CD8-positive, alpha-beta memory T cell (primary cell): Measurements from ENCODE around the gene PRR7. TPM values are rescaled to one million over a fixed set of nuclear protein-coding genes. Genes with fewer than 3 reads are reported as not detected.
"Not testable (repeated sequence)": the region's sequence is repeated elsewhere in the genome, so short reads cannot be mapped to it uniquely, and the experiment has no call there.

Experiments
- CTCF ChIA-PET: fragments of 350-600 bp; sonication (Branson Sonifier 250); formaldehyde crosslinking; loops from one replicate; lab custom pipeline; 2021; ENCODE audit warnings: antibody characterized with exemption; lab: Charles Lee
- POLR2A ChIA-PET: fragments of 350-600 bp; sonication (Branson Sonifier 250); formaldehyde crosslinking; loops from one replicate; lab custom pipeline; 2021; ENCODE audit warnings: antibody characterized with exemption; lab: Charles Lee
- DNase-seq, 5 donors: peaks; one replicate each; pipeline versions ENCODE4 v3.0.0 to v3.0.0-alpha.2; 2020 to 2022; ENCODE audit warnings: mixed read lengths in 1 of 5
- H3K27ac ChIP-seq: one replicate; pipeline ENCODE4 v1.7.0; 2013; ENCODE audit warnings: low read depth, mild to moderate bottlenecking, low read length, moderate library complexity
- H3K27me3 ChIP-seq: 2 replicates; pipeline ENCODE4 v1.7.0; 2013; ENCODE audit warnings: low read length, mild to moderate bottlenecking; ENCODE audit not compliant: insufficient read depth, poor library complexity, severe bottlenecking
- H3K36me3 ChIP-seq: 2 replicates; pipeline ENCODE4 v1.7.0; 2013; ENCODE audit warnings: mild to moderate bottlenecking, low read length, moderate library complexity; ENCODE audit not compliant: insufficient read depth
- H3K4me1 ChIP-seq: 2 replicates; pipeline ENCODE4 v1.7.0; 2013; ENCODE audit warnings: mild to moderate bottlenecking, low read length, moderate library complexity; ENCODE audit not compliant: insufficient read depth
- H3K4me3 ChIP-seq: 2 replicates; pipeline ENCODE4 v1.7.0; 2013; ENCODE audit warnings: mild to moderate bottlenecking, low read length
- H3K9me3 ChIP-seq: 2 replicates; pipeline ENCODE4 v1.7.0; 2013; ENCODE audit warnings: mild to moderate bottlenecking, low read length
- H3K27ac Mint-ChIP-seq, 8 donors: one replicate each; pipeline ENCODE4 v1.8.0; 2020 to 2021; ENCODE audit warnings: mixed read lengths in 8 of 8, mild to moderate bottlenecking in 6 of 8, inconsistent platforms in 3 of 8, moderate library complexity in 3 of 8
- H3K27me3 Mint-ChIP-seq, 2 donors: one replicate each; pipeline ENCODE4 v1.8.0; 2020 to 2021; ENCODE audit warnings: mixed read lengths in 2 of 2, mild to moderate bottlenecking in 1 of 2, moderate library complexity in 1 of 2
- H3K36me3 Mint-ChIP-seq, 3 donors: one replicate each; pipeline ENCODE4 v1.8.0; 2020 to 2021; ENCODE audit warnings: mixed read lengths in 3 of 3, inconsistent platforms in 1 of 3, mild to moderate bottlenecking in 1 of 3
- H3K4me1 Mint-ChIP-seq, 3 donors: one replicate each; pipeline ENCODE4 v1.8.0; 2020 to 2021; ENCODE audit warnings: mixed read lengths in 3 of 3, inconsistent platforms in 1 of 3, mild to moderate bottlenecking in 1 of 3
- H3K4me3 Mint-ChIP-seq, 7 donors: one replicate each; pipeline ENCODE4 v1.8.0; 2020 to 2021; ENCODE audit warnings: mixed read lengths in 7 of 7, mild to moderate bottlenecking in 6 of 7, moderate library complexity in 4 of 7, inconsistent platforms in 2 of 7
- H3K9me3 Mint-ChIP-seq, 5 donors: one replicate each; pipeline ENCODE4 v1.8.0; 2020 to 2022; ENCODE audit warnings: mixed read lengths in 5 of 5, mild to moderate bottlenecking in 3 of 5, moderate library complexity in 2 of 5, inconsistent platforms in 1 of 5
- polyA plus RNA-seq: library from polyadenylated mRNA; unstranded; fragments of 300-500 nt; fragmentation: Illumina TruSeq; gene quantifications from one replicate; pipeline ENCODE4 v1.2.3, GENCODE V29; 2021
- total RNA-seq, 2 experiments: library from RNA; stranded (reverse); gene quantifications; one replicate each; pipeline ENCODE4 v1.2.3, GENCODE V29; 2021

The PRR7 gene
- total and polyA plus RNA-seq, 3 experiments from 2014 or later, result 14.7 to 22.1 (median 15.3) TPM

GRCh38 chr5:177412603-177413233 lies 33.9 kb upstream of the PRR7 start:
- H3K4me1 Mint-ChIP-seq, result peaks cover 25 to 58% (median 49%) of the 10 kb centered on the region in 3 donors
- POLR2A ChIA-PET, result interaction anchor here (0.7 to 1.7 kb wide), 5 partner anchors 9 to 23 kb away, joined by 3 to 10 read pairs (median 6); partner anchors contain the start of gene GRK6
- Histone ChIP-seq H3K27ac (peak overlapping the region; percentile 12), H3K4me3 (peak overlapping the region; percentile 41), H3K9me3 (no peaks in the 10 kb centered on the region), H3K36me3 (no peaks in the 10 kb centered on the region), H3K27me3 (no peaks in the 10 kb centered on the region), H3K4me1 (peaks cover 43% of the 10 kb centered on the region)
- peak overlapping the region; percentile 61 to 83 (median 74) for H3K4me3 Mint-ChIP-seq
- no peaks in the 10 kb centered on the region for H3K9me3 Mint-ChIP-seq
- CTCF ChIA-PET, result interaction anchor here (0.7 to 7.6 kb wide), 10 partner anchors 8 to 94 kb away, joined by 3 to 90 read pairs (median 3); no protein-coding TSS in a partner anchor
- H3K27me3 Mint-ChIP-seq, result no peaks in the 10 kb centered on the region
- no peaks in the 10 kb centered on the region for H3K36me3 Mint-ChIP-seq
- peak in 1 of 5 donors; percentile 56 for DNase-seq
- H3K27ac Mint-ChIP-seq, result peak overlapping the region; percentile 77 to 93 (median 90)

- Histone ChIP-seq H3K4me3 (no peak overlapping the region), H3K27me3 (no peaks in the 10 kb centered on the region), H3K9me3 (no peaks in the 10 kb centered on the region), H3K4me1 (peaks cover 43% of the 10 kb centered on the region), H3K36me3 (no peaks in the 10 kb centered on the region), H3K27ac (no peak overlapping the region)
- Mint-ChIP-seq H3K9me3 (no peaks in the 10 kb centered on the region), H3K27me3 (no peaks in the 10 kb centered on the region), H3K27ac (peak overlapping the region in 3 of 8 donors; percentile 17 to 54 (median 50)), H3K36me3 (no peaks in the 10 kb centered on the region), H3K4me3 (no peak overlapping the region), H3K4me1 (peaks cover 25 to 56% (median 49%) of the 10 kb centered on the region in 3 donors)
- ChIA-PET CTCF (interaction anchor here (0.6 to 7.6 kb wide), 10 partner anchors 10 to 105 kb away, joined by 3 to 90 read pairs (median 4); partner anchors contain the start of genes GRK6 and PDLIM7), POLR2A (interaction anchor here (1.0 to 1.7 kb wide), 2 partner anchors 11 to 12 kb away, joined by 3 to 7 read pairs; no protein-coding TSS in a partner anchor)
- no peak for DNase-seq
Measured at GRCh38 chr5:177414481-177414880, 32.1 kb upstream of the PRR7 start.

- not testable (repeated sequence) for H3K4me3 ChIP-seq, H3K27me3 Mint-ChIP-seq, H3K9me3 Mint-ChIP-seq, DNase-seq, H3K36me3 ChIP-seq, H3K27ac ChIP-seq, H3K27me3 ChIP-seq, H3K36me3 Mint-ChIP-seq, H3K4me3 Mint-ChIP-seq, H3K9me3 ChIP-seq
- Mint-ChIP-seq H3K4me1 (peaks cover 13 to 36% (median 33%) of the 10 kb centered on the region in 3 donors), H3K27ac (peak overlapping the region in 1 of 8 donors; percentile 43)
- peaks cover 25% of the 10 kb centered on the region for H3K4me1 ChIP-seq
- CTCF ChIA-PET, result interaction anchor here (7.6 kb wide), 1 partner anchor 13 kb away, joined by 90 read pairs; no protein-coding TSS in a partner anchor
- POLR2A ChIA-PET, result interaction anchor here (1.9 kb wide), 1 partner anchor 15 kb away, joined by 5 read pairs; no protein-coding TSS in a partner anchor
Measured at GRCh38 chr5:177417081-177417480, 29.5 kb upstream of the PRR7 start.

- Histone ChIP-seq H3K4me3 (no peak overlapping the region), H3K27me3 (no peaks in the 10 kb centered on the region), H3K36me3 (no peaks in the 10 kb centered on the region), H3K4me1 (peaks cover 15% of the 10 kb centered on the region), H3K9me3 (no peaks in the 10 kb centered on the region), H3K27ac (no peak overlapping the region)
- CTCF ChIA-PET, result interaction anchor here (1.5 to 7.6 kb wide), 4 partner anchors 15 to 30 kb away, joined by 3 to 90 read pairs (median 4); no protein-coding TSS in a partner anchor
- H3K4me3 Mint-ChIP-seq, result no peak overlapping the region
- no peaks in the 10 kb centered on the region for H3K36me3 Mint-ChIP-seq
- peaks cover 4 to 18% (median 17%) of the 10 kb centered on the region in 3 donors for H3K4me1 Mint-ChIP-seq
- H3K27ac Mint-ChIP-seq, result no peak overlapping the region
- no peaks in the 10 kb centered on the region for H3K9me3 Mint-ChIP-seq
- no peak for DNase-seq
- POLR2A ChIA-PET, result no interaction called here
- no peaks in the 10 kb centered on the region for H3K27me3 Mint-ChIP-seq
Measured at GRCh38 chr5:177419046-177419445, 27.6 kb upstream of the PRR7 start.

GRCh38 chr5:177420472-177420871 lies 26.1 kb upstream of the PRR7 start:
- Mint-ChIP-seq H3K4me1 (peaks cover 6 to 22% (median 13%) of the 10 kb centered on the region in 3 donors), H3K27ac (peak overlapping the region in 1 of 8 donors; percentile 7)
- not testable (repeated sequence) for H3K9me3 ChIP-seq, H3K4me3 ChIP-seq, H3K27ac ChIP-seq, H3K36me3 Mint-ChIP-seq, DNase-seq, H3K27me3 ChIP-seq, H3K4me3 Mint-ChIP-seq, H3K27me3 Mint-ChIP-seq, H3K36me3 ChIP-seq, H3K9me3 Mint-ChIP-seq
- CTCF ChIA-PET, result interaction anchor here (1.6 to 14.5 kb wide), 2 partner anchors 16 to 30 kb away, joined by 4 to 270 read pairs; partner anchors contain the start of gene PFN3
- peaks cover 20% of the 10 kb centered on the region for H3K4me1 ChIP-seq
- POLR2A ChIA-PET, result interaction anchor here (1.5 kb wide), 1 partner anchor 11 kb away, joined by 3 read pairs; no protein-coding TSS in a partner anchor

GRCh38 chr5:177421062-177421798 lies 25.4 kb upstream of the PRR7 start:
- Histone ChIP-seq H3K27me3 (no peaks in the 10 kb centered on the region), H3K27ac (no peak overlapping the region), H3K9me3 (no peaks in the 10 kb centered on the region), H3K4me3 (no peak overlapping the region), H3K36me3 (no peaks in the 10 kb centered on the region), H3K4me1 (peaks cover 21% of the 10 kb centered on the region)
- DNase-seq, result no peak
- Mint-ChIP-seq H3K4me1 (peaks cover 11 to 26% (median 18%) of the 10 kb centered on the region in 3 donors), H3K27ac (peak overlapping the region in 1 of 8 donors; percentile 7), H3K27me3 (no peaks in the 10 kb centered on the region), H3K36me3 (peaks cover 0 to 2% (median 0%) of the 10 kb centered on the region in 3 donors), H3K9me3 (no peaks in the 10 kb centered on the region), H3K4me3 (no peak overlapping the region)
- ChIA-PET CTCF (interaction anchor here (0.8 to 14.5 kb wide), 2 partner anchors 17 to 31 kb away, joined by 3 to 270 read pairs; partner anchors contain the start of gene PFN3), POLR2A (interaction anchor here (1.5 kb wide), 1 partner anchor 10 kb away, joined by 3 read pairs; no protein-coding TSS in a partner anchor)

- Mint-ChIP-seq H3K9me3 (no peaks in the 10 kb centered on the region), H3K36me3 (peaks cover 0 to 10% (median 0%) of the 10 kb centered on the region in 3 donors), H3K27ac (no peak overlapping the region), H3K4me3 (no peak overlapping the region), H3K27me3 (no peaks in the 10 kb centered on the region), H3K4me1 (peaks cover 23 to 37% (median 28%) of the 10 kb centered on the region in 3 donors)
- H3K9me3 ChIP-seq, result no peaks in the 10 kb centered on the region
- CTCF ChIA-PET, result interaction anchor here (0.8 to 14.5 kb wide), 7 partner anchors 11 to 114 kb away, joined by 3 to 326 read pairs (median 7); partner anchors contain the start of genes F12, PFN3 and PRR7
- no peaks in the 10 kb centered on the region for H3K36me3 ChIP-seq
- POLR2A ChIA-PET, result interaction anchor here (0.6 to 1.2 kb wide), 3 partner anchors 8 to 886 kb away, joined by 3 to 4 read pairs (median 3); partner anchors contain the start of gene RNF44
- no peak overlapping the region for H3K27ac ChIP-seq
- H3K4me1 ChIP-seq, result peaks cover 32% of the 10 kb centered on the region
- no peak for DNase-seq
- H3K4me3 ChIP-seq, result no peak overlapping the region
- H3K27me3 ChIP-seq, result no peaks in the 10 kb centered on the region
Measured at GRCh38 chr5:177423671-177424070, 22.9 kb upstream of the PRR7 start.
